GM12892 (cell line): Measurements from ENCODE around the gene LRRC58.

Experiments used
- DNase-seq: peaks from one replicate; pipeline ENCODE4 v3.0.0; 2011; ENCODE audit not compliant: insufficient read length
- FAIRE-seq: peaks from 2 replicates; lab custom pipeline; 2011; peaks lifted over from hg19 to GRCh38; lab: Jason Lieb, UNC
- POLR2A ChIP-seq: IDR thresholded peaks from 2 replicates; pipeline ENCODE4 v1.6.1; 2011; ENCODE audit warnings: low read depth, low read length, control low read depth
- POLR2AphosphoS5 ChIP-seq: IDR thresholded peaks from 2 replicates; pipeline ENCODE4 v1.6.1; 2011; ENCODE audit warnings: low read depth, low read length, control low read depth
- TAF1 ChIP-seq: IDR thresholded peaks from 2 replicates; pipeline ENCODE4 v1.6.1; 2011; ENCODE audit warnings: low read depth, mild to moderate bottlenecking, control low read depth, low read length, borderline replicate concordance

The LRRC58 gene

DNA sequence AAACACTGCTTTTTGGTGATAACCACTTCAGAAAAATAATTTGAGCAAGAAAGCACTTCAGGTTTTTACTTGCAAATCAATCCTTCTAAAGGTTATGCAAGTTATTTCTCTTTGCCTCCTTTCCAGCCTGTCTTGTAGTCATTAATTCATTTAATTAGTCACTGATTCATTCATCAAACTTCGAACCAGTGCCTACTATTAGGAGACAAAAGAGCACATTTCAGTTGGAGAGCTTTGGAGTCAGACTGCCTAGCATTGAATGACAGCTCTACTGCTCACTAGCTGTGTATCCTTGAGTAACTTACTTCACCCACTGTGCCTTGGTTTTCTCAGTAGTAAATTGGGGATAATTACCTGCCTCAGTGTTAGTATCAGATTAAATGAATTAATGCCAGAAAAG lies 14.9 kb upstream of the LRRC58 start:
- TF ChIP-seq TAF1: no peak
- no peak for TF ChIP-seq POLR2AphosphoS5
- no peak for TF ChIP-seq POLR2A
- no peak for FAIRE-seq
- no peak for DNase-seq

GRCh38 chr3:120357807-120358206 lies 8.7 kb upstream of the LRRC58 start:
- TF ChIP-seq POLR2AphosphoS5 (no peak), TAF1 (no peak), POLR2A (no peak)
- no peak for DNase-seq
- FAIRE-seq: peak; percentile 48

DNA sequence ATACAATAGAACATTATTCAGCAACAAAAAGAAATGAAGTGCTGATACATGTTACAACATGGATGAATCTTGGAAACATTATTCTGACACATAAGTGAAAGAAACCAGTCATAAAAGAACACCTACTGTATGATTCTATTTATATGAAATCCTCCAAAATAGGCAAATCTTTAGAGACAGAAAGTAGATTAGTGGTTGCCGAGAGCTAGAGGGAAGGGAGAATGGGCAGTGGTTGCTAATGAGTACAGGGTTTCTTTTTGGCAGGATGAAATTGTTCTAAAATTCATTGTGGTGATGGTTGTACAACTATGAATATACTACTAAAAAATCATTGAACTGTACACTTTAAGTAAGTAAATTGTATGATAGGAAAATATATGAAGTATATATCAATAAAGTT lies 6.3 kb upstream of the LRRC58 start:
- FAIRE-seq (no peak), DNase-seq (no peak)
- TF ChIP-seq POLR2A: no peak

DNA sequence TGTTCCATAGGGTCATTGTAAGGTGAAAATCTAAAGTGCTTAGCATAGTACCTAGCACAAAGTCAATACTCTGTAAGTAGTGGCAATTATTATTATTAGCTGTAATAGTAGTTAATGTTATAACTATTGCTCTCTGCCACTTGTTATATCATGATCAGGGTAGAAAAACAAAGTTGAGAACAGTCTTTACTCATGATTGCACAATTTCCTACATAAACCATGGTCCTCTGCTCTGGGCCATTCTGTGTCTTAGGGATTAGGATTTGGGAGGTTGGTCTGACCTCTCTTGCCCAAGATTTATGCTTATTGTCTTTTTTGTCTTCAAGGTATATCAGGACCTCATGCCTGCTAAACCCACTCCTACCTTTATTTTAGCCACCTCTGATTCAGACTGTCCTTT lies 4.3 kb upstream of the LRRC58 start:
- TF ChIP-seq POLR2AphosphoS5 (no peak), POLR2A (no peak), TAF1 (no peak)
- FAIRE-seq: no peak
- no peak for DNase-seq

- TF ChIP-seq POLR2AphosphoS5: no peak
- no peak for TF ChIP-seq POLR2A
- TF ChIP-seq TAF1: no peak
- no peak for DNase-seq
- no peak for FAIRE-seq
Measured at GRCh38 chr3:120352017-120352416, 2.9 kb upstream of the LRRC58 start.

- FAIRE-seq (no peak), DNase-seq (no peak)
Measured at GRCh38 chr3:120350401-120350941, 1.3 kb upstream of the LRRC58 start.

GRCh38 chr3:120349855-120350125 lies 636 bp upstream of the LRRC58 start:
- DNase-seq: no peak
- FAIRE-seq: no peak
- no peak for TF ChIP-seq POLR2A
- no peak for TF ChIP-seq TAF1
- TF ChIP-seq POLR2AphosphoS5: no peak

More at GRCh38 chr3:120350401-120350941, 1.3 kb upstream of the LRRC58 start:
- TF ChIP-seq TAF1 (no peak), POLR2AphosphoS5 (no peak), POLR2A (no peak)

- no peak for TF ChIP-seq POLR2A
- no peak; the same call in 1 of the 2 replicates for TF ChIP-seq POLR2AphosphoS5
- no peak for TF ChIP-seq TAF1
- FAIRE-seq (peak; percentile 87), DNase-seq (peak; percentile 43)
Measured at GRCh38 chr3:120348065-120348990, 826 bp downstream of the LRRC58 start.

- TF ChIP-seq POLR2A (no peak), TAF1 (no peak), POLR2AphosphoS5 (no peak)
Measured at GRCh38 chr3:120344349-120344748, 4.8 kb downstream of the LRRC58 start.

DNA sequence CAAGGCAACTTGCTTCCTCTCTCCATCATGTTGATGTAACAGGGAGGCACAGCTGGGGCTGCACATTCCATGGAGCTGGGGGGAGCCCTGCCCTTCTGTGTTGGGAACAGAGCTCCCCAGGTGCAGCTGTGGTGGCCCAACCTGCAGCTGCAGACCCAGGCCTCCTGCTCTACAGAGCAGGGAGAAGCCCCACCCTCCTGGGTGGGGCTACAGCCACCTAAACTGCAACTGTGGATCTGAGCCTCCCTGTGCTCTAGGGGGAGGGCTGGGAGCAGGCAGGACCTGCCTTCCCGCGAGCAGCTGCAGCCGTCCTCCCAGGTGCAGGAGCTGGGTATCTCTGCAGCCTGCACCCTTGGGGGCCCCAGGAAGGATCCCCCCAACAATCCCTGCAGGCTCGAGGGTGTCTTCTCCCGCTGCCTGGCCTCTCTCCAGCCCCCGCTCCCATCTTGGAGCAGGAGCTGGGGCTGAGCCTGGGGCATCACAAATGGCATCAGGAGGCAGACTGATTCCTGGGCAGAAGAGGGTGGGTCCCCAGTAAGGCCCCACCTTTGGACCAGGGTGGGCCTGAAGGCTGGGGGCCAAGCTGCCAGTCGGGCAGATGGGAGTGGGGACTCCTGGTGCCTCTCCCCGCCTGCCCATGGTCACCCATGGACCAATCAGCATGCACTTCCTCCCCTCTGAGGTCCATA lies 7.4 kb downstream of the LRRC58 start:
- no peak for FAIRE-seq
- DNase-seq: no peak
- TF ChIP-seq POLR2AphosphoS5 (no peak), TAF1 (no peak), POLR2A (no peak)

More at GRCh38 chr3:120344349-120344748, 4.8 kb downstream of the LRRC58 start:
- FAIRE-seq (no peak), DNase-seq (no peak)

DNA sequence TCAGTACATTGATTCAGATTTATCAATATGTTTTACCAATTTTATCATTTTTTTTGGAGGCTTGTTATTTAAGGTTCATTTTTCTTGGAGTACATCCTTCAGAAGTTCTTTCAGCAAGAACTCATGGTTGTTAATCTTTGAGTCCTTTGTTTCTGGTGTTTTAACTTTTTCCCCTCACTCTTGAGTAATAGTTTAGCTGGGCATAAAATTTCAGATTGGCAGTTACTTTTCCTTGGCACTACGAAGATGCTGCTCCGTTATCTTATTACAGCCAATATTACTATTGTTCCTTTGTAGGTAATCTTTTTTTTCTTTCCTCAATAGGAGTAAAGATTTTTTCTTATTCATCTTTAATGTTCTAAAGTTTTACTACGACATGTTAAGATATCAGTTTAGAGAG lies 9.8 kb downstream of the LRRC58 start:
- no peak for TF ChIP-seq POLR2A
- no peak for TF ChIP-seq TAF1
- no peak for TF ChIP-seq POLR2AphosphoS5

More for the DNA sequence above, 9.8 kb downstream of the LRRC58 start:
- no peak for DNase-seq
- no peak for FAIRE-seq
